Activated naive CD8-positive, alpha-beta T cell treated with anti-CD3 and anti-CD28 coated beads, Interleukin-2, amount 50 U/mL, for 16 hours (primary cell): ENCODE measurements around the gene TAF15.
A peak's percentile ranks its signal among the peaks of the same experiment; 100 is the strongest.

Source experiments
- DNase-seq: peaks from one replicate; pipeline ENCODE4 v3.0.0-alpha.2; 2020; ENCODE audit warnings: low read depth, low spot score

Gene TAF15

DNA sequence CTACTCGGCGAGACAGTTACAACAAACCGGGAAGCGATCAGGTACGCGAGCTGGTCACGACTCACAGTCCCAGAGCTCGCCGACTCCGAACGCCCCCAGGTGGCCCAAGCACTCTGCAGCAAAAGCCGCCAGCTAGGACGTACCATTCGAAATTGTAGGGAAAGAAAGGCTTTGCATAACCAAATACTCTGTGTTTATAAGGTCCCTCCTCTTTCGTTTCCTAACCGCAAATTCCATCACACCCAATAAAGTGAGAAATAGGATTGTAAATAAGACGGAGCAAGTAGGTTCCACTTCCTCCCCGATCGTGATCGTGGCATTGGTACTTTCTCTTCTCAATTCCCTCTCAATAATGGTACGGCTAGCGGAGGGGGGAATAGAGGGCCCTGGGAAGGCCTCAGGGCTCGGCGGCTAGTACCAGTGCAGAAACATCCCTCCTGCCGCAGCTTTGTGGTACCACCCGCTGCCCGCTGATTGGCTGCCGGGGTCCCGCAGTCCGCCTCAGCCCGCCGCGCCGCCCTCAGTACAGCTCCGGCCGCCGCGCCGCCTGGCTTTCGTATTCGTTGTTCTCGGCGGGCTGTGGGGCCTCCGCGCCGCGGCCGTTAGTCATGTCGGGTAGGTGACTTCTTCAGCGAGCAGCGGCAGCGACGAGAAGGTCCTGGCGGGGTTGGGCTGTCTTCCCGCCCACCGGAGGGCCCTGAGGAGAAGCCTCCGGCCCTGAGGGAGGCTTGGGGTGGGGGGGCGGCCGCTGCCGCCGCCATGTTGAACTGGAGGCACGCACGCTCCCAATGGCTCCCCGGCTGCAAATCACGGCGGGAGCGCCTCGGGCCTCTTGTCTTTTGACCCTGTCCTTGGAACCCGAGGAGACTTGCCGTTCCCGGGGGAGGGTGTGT, at the start of gene TAF15:
TAF15 (plus strand) TSS at position 523 of the 893 bp plus-strand sequence; CDS start at position 609, 86 bp downstream.
- peak; percentile 90 for DNase-seq

DNA sequence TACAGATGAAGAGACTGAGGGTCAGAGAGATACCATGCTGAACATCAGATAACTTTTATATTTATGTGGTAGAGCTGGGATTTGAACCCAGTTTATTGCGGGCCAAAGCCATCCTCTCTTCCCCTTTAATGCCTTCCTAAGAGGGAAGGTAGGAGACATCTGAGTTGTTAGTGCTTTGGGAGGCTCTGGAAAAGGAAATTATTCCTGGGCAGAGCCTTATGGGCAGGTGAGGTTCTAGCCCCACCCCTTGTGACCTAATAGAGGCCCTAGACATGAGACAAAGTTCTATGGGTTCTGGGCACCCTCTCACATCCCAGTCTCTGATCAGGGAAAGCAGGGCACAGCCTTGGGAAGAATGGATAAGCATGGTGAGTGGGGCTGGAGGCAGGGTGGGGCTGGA, 48.7 kb upstream of the TAF15 start, which contains the start of gene C17orf50:
C17orf50 (plus strand) TSS at position 301 of the 400 bp plus-strand sequence; CDS start at position 356, 55 bp downstream.
- DNase-seq: no peak

DNA sequence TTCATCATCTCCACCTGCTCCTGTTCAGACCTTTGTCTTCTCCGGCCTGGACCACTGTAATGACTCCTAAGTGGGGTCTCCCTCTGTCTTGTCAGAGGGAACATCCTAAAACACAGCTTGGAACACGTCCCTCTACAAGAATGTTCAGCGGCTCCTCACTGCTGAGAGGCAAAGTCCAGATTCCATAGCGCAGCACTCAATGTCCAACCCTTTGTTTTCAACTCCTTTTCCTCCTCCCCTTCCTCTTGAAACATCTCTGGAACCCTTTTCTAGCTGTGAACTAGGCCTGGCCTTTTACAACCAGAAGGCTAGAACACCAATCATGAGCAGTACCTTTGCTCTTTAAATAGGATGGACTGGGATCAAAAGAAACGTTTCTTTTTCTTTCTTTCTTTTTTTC, 47.7 kb upstream of the TAF15 start:
- no peak for DNase-seq

DNA sequence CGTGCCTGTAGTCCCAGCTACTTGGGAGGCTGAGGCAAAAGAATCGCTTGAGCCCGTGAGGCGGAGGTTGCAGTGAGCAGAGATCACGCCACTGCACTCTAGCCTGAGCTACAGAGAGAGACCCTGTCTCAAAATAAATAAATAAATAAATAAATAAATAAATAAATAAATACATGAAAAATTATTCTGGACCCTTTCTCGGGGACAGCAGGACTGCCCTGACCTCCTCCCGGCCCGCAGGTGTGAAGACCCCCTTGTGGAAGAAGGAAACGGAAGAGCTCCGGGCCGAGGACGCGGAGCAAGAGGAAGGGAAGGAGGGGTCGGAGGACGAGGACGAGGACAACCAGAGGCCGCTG, 45.5 kb upstream of the TAF15 start:
- DNase-seq: no peak

DNA sequence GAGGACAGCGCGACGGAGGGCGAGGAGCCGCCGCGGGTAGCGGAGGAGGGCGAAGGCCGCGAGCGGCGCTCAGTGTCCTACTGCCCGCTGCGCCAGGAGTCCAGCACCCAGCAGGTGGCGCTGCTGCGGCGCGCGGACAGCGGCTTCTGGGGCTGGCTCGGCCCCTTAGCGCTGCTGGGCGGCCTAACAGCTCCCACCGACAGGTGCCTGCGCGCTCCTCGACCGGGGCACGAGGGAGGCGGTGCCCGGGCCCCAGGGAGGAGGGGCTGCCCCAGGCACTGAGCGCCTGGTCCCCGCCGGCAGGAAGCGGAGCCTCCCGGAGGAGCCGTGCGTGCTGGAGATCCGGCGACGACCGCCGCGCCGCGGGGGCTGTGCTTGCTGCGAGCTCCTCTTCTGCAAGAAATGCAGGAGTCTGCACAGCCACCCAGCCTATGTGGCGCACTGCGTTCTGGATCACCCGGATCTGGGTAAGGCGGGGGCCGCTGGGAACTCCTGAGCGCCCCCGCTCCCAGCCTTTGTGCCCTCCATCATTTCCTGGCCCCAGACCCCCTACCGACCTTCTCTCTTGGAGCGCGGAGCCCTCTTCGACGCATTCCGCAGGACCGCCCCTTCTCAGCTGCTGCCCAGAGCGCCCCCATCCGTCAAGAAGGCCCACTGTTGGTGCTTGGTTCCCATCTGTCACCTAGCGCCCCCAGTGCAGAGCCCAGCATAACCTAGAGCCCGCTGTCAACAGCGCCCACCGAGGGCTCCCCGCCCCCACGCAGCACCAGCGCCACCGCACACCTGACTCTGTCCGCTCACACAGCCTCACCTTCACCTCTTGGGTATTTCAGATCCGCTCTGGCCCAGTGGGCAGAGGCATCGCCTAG, 44.9 kb upstream of the TAF15 start:
- peak; percentile 74 for DNase-seq

DNA sequence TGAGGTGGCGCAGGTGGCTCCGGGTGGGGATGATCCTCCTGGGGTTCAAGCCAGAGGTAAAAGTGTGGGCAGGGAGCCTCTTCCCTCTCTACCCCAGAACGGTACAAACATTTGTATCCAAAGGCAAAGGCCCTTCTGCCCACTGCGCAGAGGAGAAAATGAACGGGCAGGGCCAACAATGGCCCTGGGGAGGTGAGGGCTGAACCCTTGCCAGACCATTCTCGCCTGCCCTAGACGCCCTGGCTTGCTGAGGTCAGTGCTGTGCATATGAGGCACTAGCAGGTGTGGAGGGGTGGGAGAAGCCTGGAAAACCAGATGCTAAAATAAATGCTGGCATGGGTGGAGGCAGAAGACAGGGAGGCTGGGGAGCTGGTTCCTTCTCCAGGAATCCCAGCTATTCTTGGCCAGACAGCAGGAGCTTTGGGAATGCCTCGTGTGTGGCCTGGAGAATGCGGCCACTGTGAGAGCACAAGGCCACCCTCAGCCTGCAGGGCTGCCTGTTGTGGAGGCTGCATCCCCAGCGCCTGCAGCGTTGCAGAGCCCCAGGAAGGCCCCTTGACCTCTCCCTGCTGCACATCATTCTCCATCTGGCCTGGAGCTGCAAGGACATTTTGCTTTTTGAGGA, 44.1 kb upstream of the TAF15 start:
- DNase-seq: no peak

DNA sequence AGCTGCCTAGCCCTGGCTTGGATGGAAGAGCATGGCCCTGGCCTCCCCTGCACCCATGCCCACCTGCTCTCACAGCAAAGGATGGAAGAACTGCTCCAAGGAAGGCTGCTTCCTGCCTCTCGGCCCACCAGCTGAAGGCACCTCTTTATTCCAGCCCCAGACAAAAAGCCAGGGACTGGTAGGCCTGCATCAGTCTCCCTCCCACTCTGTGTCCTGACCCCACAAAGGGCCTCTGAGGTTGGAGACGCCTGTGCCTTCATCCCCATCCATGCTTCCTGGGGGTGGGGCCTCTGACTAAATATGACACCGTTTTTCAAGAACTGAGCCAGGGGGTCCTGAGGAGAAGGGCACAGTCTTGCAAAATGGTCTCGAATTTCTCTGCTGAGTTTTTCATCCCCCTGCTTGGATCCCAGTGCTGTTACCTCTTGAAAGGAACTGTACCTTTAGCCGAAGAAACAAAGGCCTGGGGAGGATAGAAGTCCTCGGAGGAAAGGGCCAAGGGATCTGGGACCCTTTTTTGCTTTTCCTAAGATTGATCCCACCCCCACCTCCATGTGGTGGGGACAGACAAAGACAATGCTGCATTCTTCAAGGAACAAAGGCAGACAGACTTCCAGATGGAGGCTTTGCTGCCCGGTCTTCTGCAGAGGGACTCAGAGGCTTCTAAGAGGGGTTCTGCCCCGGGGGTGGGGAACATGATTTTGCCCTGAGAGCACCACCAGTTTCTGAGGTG, 43.4 kb upstream of the TAF15 start:
- DNase-seq: no peak

DNA sequence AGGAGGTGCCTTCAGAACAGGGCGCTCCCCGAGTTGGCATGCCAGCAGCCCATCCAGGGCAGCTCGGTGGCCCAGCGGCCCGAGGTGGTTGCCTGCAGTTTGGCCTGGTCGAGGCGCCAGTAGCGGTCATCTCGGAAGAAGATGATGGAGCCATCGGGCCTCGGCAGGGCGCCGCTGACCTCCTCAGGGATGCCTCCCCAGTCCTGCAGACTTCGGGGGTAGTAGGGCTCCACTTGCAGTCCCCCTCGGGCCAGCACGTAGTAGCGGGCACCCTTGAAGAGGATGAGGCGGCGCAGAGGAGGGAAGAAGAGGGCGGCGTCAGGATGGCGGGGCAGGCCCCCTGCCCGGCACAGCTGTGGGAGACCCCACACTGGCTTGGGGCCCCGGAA, 42.8 kb upstream of the TAF15 start:
- DNase-seq: no peak

DNA sequence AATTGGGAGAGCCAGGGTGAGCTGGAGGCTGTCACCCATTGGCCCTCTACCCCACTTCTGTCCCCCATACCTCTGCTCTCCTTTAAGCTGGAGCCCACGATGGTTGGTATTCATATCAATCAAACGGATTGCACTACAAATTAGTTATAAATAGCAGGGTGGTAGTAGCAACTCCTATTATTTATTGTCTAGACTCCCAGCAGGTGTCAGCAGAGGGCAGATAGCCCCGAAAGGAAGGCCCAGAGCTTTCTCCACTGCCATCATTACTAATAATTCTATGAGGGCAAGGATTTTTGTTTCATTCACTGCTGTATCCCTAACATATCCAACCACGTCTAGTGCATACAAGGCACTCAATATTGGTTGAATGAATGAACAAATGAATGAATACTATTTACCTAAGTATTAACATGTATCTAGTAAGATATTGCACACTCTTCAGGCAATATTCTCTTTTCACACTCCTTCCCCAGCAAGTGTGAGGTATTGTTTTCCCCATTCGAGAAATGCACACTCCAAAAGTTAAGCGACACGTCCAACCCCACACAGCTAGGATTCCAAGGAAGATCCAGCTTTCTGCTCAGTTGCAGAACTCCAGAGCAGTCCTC, 42.3 kb upstream of the TAF15 start:
- DNase-seq: no peak

DNA sequence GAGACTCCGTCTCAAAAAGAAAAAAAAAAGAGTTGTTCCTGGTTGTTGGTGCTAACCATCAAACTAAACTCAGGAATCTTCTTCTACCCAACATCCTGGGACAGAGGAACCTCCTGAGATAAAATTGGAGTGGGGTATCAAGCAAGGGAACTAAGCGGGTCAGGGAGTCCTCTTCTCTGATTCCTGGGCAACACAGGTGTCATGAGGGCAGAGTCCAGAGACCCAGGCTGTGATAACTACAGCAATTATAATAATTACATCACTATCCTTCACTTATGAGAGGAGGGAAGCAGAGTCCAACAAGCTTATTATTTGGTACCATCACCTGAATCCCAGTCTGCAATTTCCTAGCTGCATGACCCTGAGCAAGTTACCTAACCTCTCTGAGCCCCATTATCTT, 40.5 kb upstream of the TAF15 start:
- no peak for DNase-seq

DNA sequence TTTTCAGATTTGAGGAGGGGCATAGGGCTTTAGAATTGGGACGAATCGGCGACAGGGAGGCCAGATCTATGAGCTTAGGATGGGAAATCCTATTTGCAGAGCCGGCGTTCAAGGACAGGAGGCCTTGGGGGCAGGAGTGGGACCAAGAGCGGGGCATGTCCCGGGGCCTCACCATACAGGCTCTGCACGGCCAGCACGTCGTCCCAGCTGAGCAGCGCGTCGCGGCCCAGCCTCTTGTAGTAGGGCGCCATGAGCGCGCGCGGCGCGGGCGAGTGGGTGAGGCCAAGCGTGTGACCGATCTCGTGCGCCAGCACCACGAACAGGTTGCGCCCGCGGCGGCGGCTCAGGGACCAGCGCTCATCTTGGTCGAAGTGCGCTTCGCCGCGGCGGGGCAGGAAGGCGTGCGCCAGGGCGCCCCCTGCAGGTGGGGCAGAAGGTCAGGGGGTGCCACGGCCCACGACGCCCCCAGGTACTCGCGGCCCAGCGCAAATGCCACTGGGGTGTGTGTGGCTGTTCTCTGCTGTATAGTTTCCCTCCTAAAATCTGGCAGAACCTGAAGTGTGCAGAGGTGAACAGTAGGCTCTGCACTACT, 39.3 kb upstream of the TAF15 start:
- no peak for DNase-seq

DNA sequence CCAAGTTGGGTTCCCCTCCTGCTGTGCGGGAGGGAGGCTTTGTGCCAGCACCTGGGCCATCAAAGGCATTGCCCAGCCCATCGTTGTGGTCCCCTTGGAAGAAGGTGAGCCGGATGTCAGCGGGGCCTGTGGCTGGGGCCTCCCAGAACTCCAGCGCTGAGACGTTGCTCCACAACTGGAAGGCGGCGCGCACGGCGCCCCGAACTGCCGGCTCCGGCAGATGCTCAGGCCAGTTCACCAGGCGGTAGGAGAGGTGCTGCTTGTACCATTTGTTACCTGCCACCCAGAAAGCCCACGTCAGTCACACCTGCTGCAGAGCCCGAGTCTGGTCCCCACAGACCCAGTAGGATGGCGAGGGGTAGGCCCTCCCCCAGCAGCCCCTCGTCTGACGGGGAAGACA, 36.2 kb upstream of the TAF15 start:
- no peak for DNase-seq

DNA sequence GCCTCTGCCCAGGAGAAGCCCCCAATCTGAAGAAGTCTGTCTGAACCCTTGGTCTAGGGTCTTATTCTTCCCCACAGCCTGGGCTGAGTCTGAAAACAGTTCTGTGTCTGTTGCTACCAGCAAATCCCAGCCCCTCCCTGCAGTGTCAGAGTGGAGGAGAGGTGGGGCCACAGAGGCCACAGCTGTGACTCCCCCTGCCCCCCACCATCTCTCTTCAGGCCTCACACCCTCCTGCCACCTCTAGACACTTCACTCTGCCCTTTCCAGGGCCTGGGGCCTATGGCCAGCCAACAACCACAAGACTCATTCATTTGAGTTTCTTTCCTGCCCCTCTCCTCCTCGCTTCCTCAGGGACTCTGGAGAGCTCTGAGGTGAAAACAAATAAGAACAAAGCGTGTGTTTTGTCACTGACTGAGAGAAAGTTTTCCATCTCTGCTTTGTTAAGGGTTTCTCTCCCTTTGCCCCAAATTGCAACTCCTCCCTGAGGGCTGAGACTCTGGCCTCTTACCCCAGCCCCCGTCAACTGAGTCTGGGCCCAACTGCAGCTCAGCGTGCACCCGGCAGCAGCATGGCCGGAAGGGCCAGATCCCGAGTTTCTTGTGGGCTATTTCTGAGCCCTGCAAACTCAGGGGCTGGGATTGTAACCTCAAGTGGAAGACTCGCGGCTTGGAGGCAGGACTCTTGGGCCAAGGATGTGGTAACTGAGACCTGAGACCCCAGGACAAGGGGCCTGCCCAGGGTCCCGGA, 35.4 kb upstream of the TAF15 start:
- DNase-seq: no peak

DNA sequence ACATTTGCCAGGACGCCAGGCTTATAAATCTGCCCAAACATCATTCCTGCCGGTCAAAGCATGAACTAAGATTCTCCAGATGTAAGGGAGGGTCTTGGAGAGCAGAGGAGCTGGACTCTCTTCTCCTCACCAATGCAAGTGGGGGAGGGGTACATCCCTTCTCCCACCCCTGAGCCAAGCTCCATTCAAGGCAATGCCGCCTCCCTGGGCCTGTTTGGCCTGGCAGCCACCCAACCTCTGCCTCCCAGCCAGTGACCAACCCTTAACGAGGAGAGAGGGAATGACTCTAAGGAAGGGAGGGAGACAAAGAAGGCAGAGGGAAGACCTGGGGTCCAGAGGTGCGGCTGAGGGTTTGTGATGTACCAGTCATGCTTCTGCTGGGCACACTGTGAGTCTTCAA, 34.8 kb upstream of the TAF15 start:
- no peak for DNase-seq

DNA sequence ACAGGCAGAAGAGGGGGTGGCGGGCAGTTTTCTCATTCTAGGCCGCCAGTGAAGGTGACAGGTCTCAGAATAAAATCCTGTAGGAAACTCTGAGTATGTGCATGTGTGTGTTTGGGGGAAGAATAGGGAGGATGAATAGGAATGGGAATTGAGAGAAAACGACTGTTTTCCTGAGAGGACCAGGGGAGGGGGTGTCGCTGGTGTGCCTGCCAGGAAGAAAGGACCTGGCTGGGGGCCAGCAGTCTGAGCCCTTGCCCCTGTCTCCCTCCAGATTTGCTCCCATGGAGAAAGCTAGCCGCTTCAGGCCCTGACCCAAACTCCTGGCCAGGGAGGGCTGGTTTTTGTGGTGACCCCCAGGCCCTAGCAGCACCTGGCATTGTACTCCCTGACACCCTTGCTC, 34.2 kb upstream of the TAF15 start:
- no peak for DNase-seq

DNA sequence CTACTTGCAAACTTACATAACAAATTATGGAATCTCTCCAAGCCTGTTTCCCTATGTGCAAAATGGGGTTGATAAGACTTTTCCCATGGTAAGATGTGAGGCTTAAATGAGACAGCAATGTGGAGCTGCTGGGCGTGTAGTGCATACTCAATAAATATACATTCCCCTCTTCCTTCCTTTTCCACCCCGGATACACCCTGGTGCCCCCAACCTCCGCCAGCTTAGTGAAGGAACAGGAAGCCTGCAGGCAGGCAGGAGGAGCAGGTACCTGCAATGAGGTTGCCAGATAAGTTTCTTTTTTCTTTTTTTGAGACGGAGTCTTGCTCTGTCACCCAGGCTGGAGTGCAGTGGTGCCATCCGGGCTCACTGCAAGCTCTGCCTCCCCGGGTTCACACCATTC, 33.7 kb upstream of the TAF15 start:
- no peak for DNase-seq

DNA sequence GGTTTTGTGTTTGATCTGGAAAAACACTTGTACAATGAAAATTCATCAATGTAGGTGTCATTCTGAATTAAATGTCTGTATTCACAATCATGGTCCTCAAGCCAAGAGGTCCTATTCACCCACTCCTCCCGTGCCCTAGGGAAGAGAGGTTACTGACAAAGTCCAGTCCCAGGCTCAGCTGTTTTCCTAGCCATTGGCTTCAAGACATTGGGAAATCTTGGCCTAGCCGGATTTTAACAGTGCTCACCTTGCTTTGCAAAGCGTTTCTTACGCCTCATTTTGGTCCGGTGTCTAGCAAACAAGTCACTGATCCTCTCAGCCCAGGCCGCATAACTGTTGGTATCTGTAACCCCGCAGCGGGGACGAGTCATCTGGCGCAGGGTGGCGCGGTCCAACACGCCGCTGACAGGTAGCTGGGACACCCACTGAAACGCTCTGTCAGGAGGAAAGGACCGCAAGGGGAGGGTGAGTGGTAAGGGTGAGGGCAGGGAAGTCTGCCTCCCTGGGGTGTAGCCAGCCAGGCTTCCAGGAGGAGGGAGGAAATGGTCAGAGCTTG, 30.6 kb upstream of the TAF15 start:
- DNase-seq: no peak

DNA sequence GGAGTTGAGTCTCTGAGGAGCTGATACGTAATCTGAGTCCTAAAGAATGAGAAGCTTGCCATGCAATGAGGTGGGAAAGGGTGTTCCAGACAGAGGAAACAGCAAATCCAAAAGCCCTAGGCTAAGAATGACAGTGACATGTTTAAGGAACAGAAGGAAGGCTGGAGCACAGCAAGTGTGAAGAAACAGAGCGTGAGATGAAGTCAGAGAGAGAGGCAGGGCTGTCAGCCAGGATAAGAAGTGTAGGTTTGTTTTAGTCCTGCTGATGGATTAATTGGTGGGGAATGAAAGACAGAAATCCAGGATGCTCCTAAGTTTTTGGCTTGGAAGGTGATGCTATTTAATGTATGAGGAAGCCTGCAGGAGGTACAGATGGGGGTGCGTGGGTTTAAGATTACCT, 28.3 kb upstream of the TAF15 start:
- DNase-seq: no peak

DNA sequence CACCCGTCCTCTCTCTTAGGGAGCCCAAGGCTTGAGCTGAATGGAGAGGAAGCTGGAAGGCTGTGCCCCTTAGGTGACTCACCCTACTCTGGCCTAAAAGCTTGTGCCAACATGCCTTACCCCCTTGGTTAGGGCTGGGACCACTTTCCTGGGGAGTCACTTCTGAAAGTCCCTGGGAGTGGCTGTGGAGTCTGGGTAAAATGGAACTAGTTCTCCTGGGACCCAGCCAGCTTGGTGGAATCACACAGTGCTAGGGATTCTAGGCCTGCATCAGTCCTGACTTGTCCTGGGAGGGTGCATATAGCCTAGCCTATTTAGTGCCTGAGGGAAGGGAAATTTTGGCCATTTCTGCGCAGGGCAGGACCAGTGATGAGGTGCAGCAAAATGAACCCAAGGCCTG, 24.4 kb upstream of the TAF15 start:
- DNase-seq: no peak

DNA sequence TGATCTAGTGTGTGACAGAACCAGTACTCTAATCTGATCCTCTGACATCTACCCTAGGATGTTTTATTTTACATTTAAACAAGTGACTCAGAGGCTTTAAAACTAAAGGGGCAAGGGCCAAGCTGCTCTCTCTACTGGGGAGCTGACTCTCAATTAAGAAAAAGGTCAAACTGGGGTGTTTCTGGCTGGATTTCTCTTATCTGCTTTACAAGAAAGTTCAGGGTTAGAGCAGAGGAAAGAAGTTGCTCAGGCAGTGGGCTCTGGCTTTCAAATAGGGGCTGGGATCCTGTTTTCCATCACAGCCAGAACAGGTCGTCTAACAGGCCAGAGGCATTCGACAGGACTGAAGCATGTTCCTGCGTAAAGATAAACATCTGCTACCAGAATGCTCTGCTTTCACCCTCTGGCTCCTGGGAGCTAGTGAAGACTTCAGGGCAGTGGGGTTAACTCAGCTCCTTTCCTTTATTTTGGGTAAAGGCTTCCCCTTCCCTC, 22.3 kb upstream of the TAF15 start:
- DNase-seq: no peak
